ENCODE results near the gene CA10. TPM values are rescaled to one million over a fixed set of nuclear protein-coding genes. Genes with fewer than 3 reads are reported as not detected.

CA10 gene
- total RNA-seq, 1 experiment from 2014 or later = 0.46 TPM

- Histone ChIP-seq H4K91ac (ENCODE audit: insufficient read length, low read depth, low read length) (no peak overlapping the region), H3T11ph (ENCODE audit: low read length) (no peak overlapping the region), H3K4ac (ENCODE audit: low read depth, low read length) (no peak overlapping the region), H3K4me2 (ENCODE audit: insufficient read depth, insufficient read length, low read length) (no peak overlapping the region), H3K27ac (ENCODE audit: insufficient read length, low read depth, low read length) (no peak overlapping the region), H2BK20ac (ENCODE audit: low read depth, low read length, poor library complexity, severe bottlenecking) (no peak overlapping the region), H3K4me1 (ENCODE audit: insufficient read depth, low read length) (no peaks in the 10 kb centered on the region), H3K27me3 (ENCODE audit: insufficient read depth, low read length) (no peaks in the 10 kb centered on the region), H3K79me2 (ENCODE audit: insufficient read depth, low read length) (no peaks in the 10 kb centered on the region), H2BK12ac (ENCODE audit: insufficient read length, low read depth, low read length) (no peak overlapping the region), H3K9ac (ENCODE audit: extremely low read depth, insufficient read length, low read length) (no peak overlapping the region), H3K14ac (ENCODE audit: insufficient read depth, low read length) (no peak overlapping the region), H3K23me2 (ENCODE audit: insufficient read length, low read depth, low read length, poor library complexity, severe bottlenecking) (no peaks in the 10 kb centered on the region), H3K18ac (ENCODE audit: insufficient read length, low read depth, low read length) (no peak overlapping the region), H3K56ac (ENCODE audit: insufficient read length, low read depth, low read length) (no peak overlapping the region), H3K79me1 (ENCODE audit: insufficient read depth, low read depth, low read length, poor library complexity, severe bottlenecking) (no peaks in the 10 kb centered on the region), H4K5ac (ENCODE audit: insufficient read length, low read depth, low read length) (no peak overlapping the region), H4K20me1 (ENCODE audit: control insufficient read depth, insufficient read depth, insufficient read length) (no peaks in the 10 kb centered on the region), H3K23ac (ENCODE audit: insufficient read length, low read depth, low read length) (no peak overlapping the region), H2AK5ac (ENCODE audit: insufficient read length, low read length) (no peak overlapping the region), H3K9me3 (ENCODE audit: control insufficient read depth, low read depth, low read length) (no peaks in the 10 kb centered on the region), H4K8ac (replicated peaks; ENCODE audit: insufficient read length, low read depth, low read length) (no peak overlapping the region), H2BK120ac (ENCODE audit: low read depth, low read length, poor library complexity, severe bottlenecking) (no peak overlapping the region), H2BK5ac (ENCODE audit: insufficient read length, low read length) (no peak overlapping the region), H2AFZ (ENCODE audit: low read length) (no peak overlapping the region), H2BK15ac (ENCODE audit: low read depth, low read length) (no peak overlapping the region)
- Mint-ChIP-seq H3K27ac (no peak overlapping the region), H3K4me3 (no peak overlapping the region), H3K9me3 (no peaks in the 10 kb centered on the region), H3K4me1 (no peaks in the 10 kb centered on the region), H3K36me3 (ENCODE audit: insufficient read depth in 1 of 3, low read depth in 3 of 3) (no peaks in the 10 kb centered on the region), H3K27me3 (ENCODE audit: low read depth) (peaks cover 3% of the 10 kb centered on the region; the same call in 1 of the 2 replicates)
- no peak for TF ChIP-seq CTCF (conservative IDR thresholded peaks at IDR 0.05)
- DNase-seq = no peak
Measured at GRCh38 chr17:51794466-51794865, 364.0 kb downstream of the CA10 start.

Data from H9 (cell line).